HepG2 (cell line): Measurements from ENCODE around the gene SLIRP. TPM values are rescaled to one million over a fixed set of nuclear protein-coding genes. Genes with fewer than 3 reads are reported as not detected.

ENCODE experiments used
- ATAC-seq: fragments of 200-7000 bp; cut with Tn5 transposase; 3 replicates; pipeline ENCODE4 v1.9.1; 2020; ENCODE audit warnings: mild to moderate bottlenecking, moderate library complexity
- Bru-seq: library from RNA; stranded (reverse); fragments of 400-500 nt; gene quantifications from one replicate; lab custom pipeline; 2021; lab: Mats Ljungman, UMichigan
- BruChase-seq, 2 experiments: library from RNA; stranded (reverse); fragments of 400-500 nt; gene quantifications; one replicate each; lab custom pipeline; 2021; lab: Mats Ljungman, UMichigan
- BruUV-seq: library from RNA; stranded (reverse); fragments of 400-500 nt; replicated peaks from 2 replicates; lab custom pipeline; 2021; lab: Mats Ljungman, UMichigan
- CTCF ChIA-PET: fragments of 300-600 bp; formaldehyde crosslinking; extraction: SDS; loops from one replicate; lab custom pipeline; 2021; ENCODE audit warnings: low total read pairs, inconsistent platforms, low intra/inter-chr PET ratio; lab: Yijun Ruan, JAX
- POLR2A ChIA-PET: fragments of 350-600 bp; sonication (Branson Sonifier 250); formaldehyde crosslinking; loops from one replicate; lab custom pipeline; 2020; ENCODE audit warnings: antibody characterized with exemption, inconsistent platforms; lab: Yijun Ruan, JAX
- DNase-seq: peaks from one replicate; pipeline ENCODE4 v3.0.0-alpha.2; 2015; ENCODE audit warnings: low spot score
- FAIRE-seq: peaks from 3 replicates; lab custom pipeline; 2011; peaks lifted over from hg19 to GRCh38; lab: Jason Lieb, UNC
- H2AFZ ChIP-seq: one replicate; pipeline ENCODE4 v1.6.1; 2011; ENCODE audit warnings: low read length, inconsistent platforms
- H3K27ac ChIP-seq: fragments of 300-600 bp; 3 replicates; pipeline ENCODE4 v1.8.0; 2011; ENCODE audit warnings: mixed run types, mild to moderate bottlenecking, mixed read lengths, low read length, inconsistent platforms; ENCODE audit not compliant: insufficient read depth; ENCODE audit errors: extremely low read length
- H3K27me3 ChIP-seq, 2 experiments: fragments of 200-600 bp in 1 of 2; 2 replicates in 1 of 2; 3 replicates in 1 of 2; pipeline versions ENCODE4 v1.6.0 to v1.8.0; 2011; ENCODE audit warnings: low read length in 2 of 2, mild to moderate bottlenecking in 2 of 2, moderate library complexity in 2 of 2, inconsistent platforms in 1 of 2; ENCODE audit not compliant: insufficient read depth in 2 of 2, control insufficient read depth in 1 of 2
- H3K36me3 ChIP-seq, 2 experiments: fragments of 200-600 bp in 1 of 2; replicated peaks in 1 of 2; 2 replicates in 1 of 2; 3 replicates in 1 of 2; pipeline versions ENCODE4 v1.5.1 to v1.8.0; 2011; ENCODE audit warnings: low read length in 2 of 2, inconsistent platforms in 1 of 2; ENCODE audit not compliant: insufficient read depth in 2 of 2, control insufficient read depth in 1 of 2
- H3K4me1 ChIP-seq: 2 replicates; pipeline ENCODE4 v1.5.1; 2012; ENCODE audit warnings: low read length, inconsistent platforms; ENCODE audit not compliant: insufficient read depth
- H3K4me2 ChIP-seq: 2 replicates; pipeline ENCODE4 v1.6.0; 2011; ENCODE audit warnings: low read depth, low read length, inconsistent platforms
- H3K4me3 ChIP-seq, 3 experiments: fragments of 200-600 bp in 1 of 3; sonication (generic), shearing (Covaris generic) in 1 of 3; replicated peaks in 1 of 3; 2 replicates each; pipeline ENCODE4 v1.5.1; 2011 to 2016; ENCODE audit warnings: low read length in 3 of 3, inconsistent platforms in 2 of 3, low read depth in 2 of 3, mild to moderate bottlenecking in 2 of 3, control low read depth in 1 of 3, mixed read lengths in 1 of 3; ENCODE audit not compliant: insufficient read depth in 1 of 3
- H3K79me2 ChIP-seq: one replicate; pipeline ENCODE4 v1.6.1; 2011; ENCODE audit warnings: low read length, inconsistent platforms; ENCODE audit not compliant: insufficient read depth
- H3K9ac ChIP-seq: 2 replicates; pipeline ENCODE4 v1.6.0; 2011; ENCODE audit warnings: mild to moderate bottlenecking, low read depth, low read length, inconsistent platforms; ENCODE audit not compliant: insufficient read depth
- H3K9me3 ChIP-seq: 2 replicates; pipeline ENCODE4 v1.5.1; 2012; ENCODE audit warnings: mild to moderate bottlenecking, low read length
- H4K20me1 ChIP-seq: 2 replicates; pipeline ENCODE4 v1.6.0; 2011; ENCODE audit warnings: inconsistent platforms, mild to moderate bottlenecking, low read length, moderate library complexity; ENCODE audit not compliant: insufficient read depth
- SNAPC4 ChIP-seq: sonication (generic); formaldehyde crosslinking; IDR thresholded peaks from 2 replicates; pipeline ENCODE4 v1.4.0; 2020; ENCODE audit warnings: mild to moderate bottlenecking, missing genetic modification reagents
- ZNF260 ChIP-seq: sonication (generic); formaldehyde crosslinking; IDR thresholded peaks from 2 replicates; pipeline ENCODE4 v1.4.0; 2020; ENCODE audit warnings: missing genetic modification reagents, low read depth, mild to moderate bottlenecking, borderline replicate concordance
- WGBS: methylation state at CpG from one replicate; pipeline ENCODE4 v1.1.6; 2017; ENCODE audit warnings: low lambda C conversion rate; 5-methylcytosine and 5-hydroxymethylcytosine counted together
- in situ Hi-C: cut with HindIII; loops from 2 replicates; pipeline ENCODE4 v1.10.0; 2017; ENCODE audit warnings: low pct_unique_long_range_greater_than_20kb; ENCODE audit not compliant: extremely low pct_ligation_motif_present
- intact Hi-C: fragments of 100-400 bp; cut with micrococcal nuclease; formaldehyde crosslinking; loops from one replicate; pipeline ENCODE4 v1.10.0; 2022; ENCODE audit not compliant: unreplicated experiment
- long read RNA-seq, 2 experiments: library from RNA in 1 of 2; library from polyadenylated mRNA in 1 of 2; stranded (forward) in 1 of 2; unstranded in 1 of 2; transcript quantifications; one replicate each; pipeline ENCODE4 v2.0.0, GENCODE V29; 2019 to 2022
- polyA minus RNA-seq, 3 experiments: library from RNA; depleted of rRNA, polyadenylated mRNA; stranded (reverse); fragments of >200 nt; gene quantifications; 2 replicates each; pipeline ENCODE4 v1.2.3, GENCODE V29; 2011; ENCODE audit warnings: low replicate concordance in 1 of 3
- polyA plus RNA-seq, 8 experiments: library from polyadenylated mRNA; depleted of rRNA in 3 of 8; stranded (reverse) in 7 of 8; unstranded in 1 of 8; fragments of >200 nt; fragmentation: Illumina TruSeq in 4 of 8; extraction: Trizol in 4 of 8; gene quantifications; 2 replicates each; pipeline versions ENCODE4 v1.2.1 to v1.2.3, GENCODE V29; 2011 to 2016; ENCODE audit warnings: low read depth in 4 of 8, missing spikeins in 1 of 8, mixed read lengths in 1 of 8; ENCODE audit not compliant: insufficient read depth in 1 of 8
- total RNA-seq, 5 experiments: library from RNA; depleted of rRNA; stranded (reverse); fragments of >200 nt; fragmentation: Illumina TruSeq; extraction: Trizol; gene quantifications; 2 replicates each; pipeline ENCODE4 v1.2.3, GENCODE V29; 2016; ENCODE audit warnings: low read depth in 1 of 5

Gene SLIRP
- 548 and 656 TPM in 2 replicates for total RNA-seq (2016; rRNA removed; fragmentation: Illumina TruSeq; extraction: Trizol)
- total RNA-seq (2016; cell fraction: cytosol; rRNA removed; fragmentation: Illumina TruSeq; extraction: Trizol; ENCODE audit: low read depth) = 191 and 199 TPM in 2 replicates
- total RNA-seq (2016; cell fraction: insoluble cytoplasmic fraction; rRNA removed; fragmentation: Illumina TruSeq; extraction: Trizol) = 524 and 730 TPM in 2 replicates
- total RNA-seq (2016; cell fraction: membrane; rRNA removed; fragmentation: Illumina TruSeq; extraction: Trizol) = 218 and 228 TPM in 2 replicates
- total RNA-seq (2016; cell fraction: nucleus; rRNA removed; fragmentation: Illumina TruSeq; extraction: Trizol) = 193 and 196 TPM in 2 replicates
- polyA plus RNA-seq (2011; rRNA removed) = 210 and 281 TPM in 2 replicates
- polyA plus RNA-seq (2011; cell fraction: cytosol; rRNA removed) = 140 and 189 TPM in 2 replicates
- polyA plus RNA-seq (2011; cell fraction: nucleus; rRNA removed) = 37.4 and 61.1 TPM in 2 replicates
- 209 and 256 TPM in 2 replicates for polyA plus RNA-seq (2012)
- polyA plus RNA-seq (2016; cell fraction: cytosol; fragmentation: Illumina TruSeq; extraction: Trizol; ENCODE audit: low read depth) = 146 and 163 TPM in 2 replicates
- 446 and 490 TPM in 2 replicates for polyA plus RNA-seq (2016; cell fraction: insoluble cytoplasmic fraction; fragmentation: Illumina TruSeq; extraction: Trizol; ENCODE audit: low read depth)
- 133 and 135 TPM in 2 replicates for polyA plus RNA-seq (2016; cell fraction: membrane; fragmentation: Illumina TruSeq; extraction: Trizol; ENCODE audit: low read depth)
- 217 TPM in 2 replicates for polyA plus RNA-seq (2016; cell fraction: nucleus; fragmentation: Illumina TruSeq; extraction: Trizol; ENCODE audit: insufficient read depth, low read depth)
- 34.7 and 77.7 TPM in 2 replicates for polyA minus RNA-seq (2011; rRNA and poly(A)+ RNA removed; ENCODE audit: low replicate concordance)
- polyA minus RNA-seq (2011; cell fraction: cytosol; rRNA and poly(A)+ RNA removed) = 17.7 and 26.8 TPM in 2 replicates
- 27.0 and 27.2 TPM in 2 replicates for polyA minus RNA-seq (2011; cell fraction: nucleus; rRNA and poly(A)+ RNA removed)
- percentile 64 among the genes with signal in this experiment for Bru-seq, nascent RNA
- percentile 59 among the genes with signal in this experiment for BruChase-seq, experiment 1, labeled RNA remaining after a 6-hour chase
- BruChase-seq, experiment 2, labeled RNA remaining after a 2-hour chase = percentile 51 among the genes with signal in this experiment
- long read RNA-seq, experiment 1, transcript SLIRP-202 (4 exons, 285 nt) = minor isoform, 7 of 526 reads
- long read RNA-seq, experiment 1, transcript SLIRP-201 (4 exons, 394 nt) = minor isoform, 12 of 526 reads
- long read RNA-seq, experiment 1, transcript SLIRP-209 (4 exons, 408 nt) = major isoform, 499 of 526 reads
- long read RNA-seq, experiment 1, partial matches to known transcripts = 0 of 526 reads
- long read RNA-seq, experiment 1, other reads (novel, unspliced or antisense) = 6 of 526 reads
- long read RNA-seq, experiment 2, transcript SLIRP-201 (4 exons, 394 nt) = minor isoform, 12 of 234 reads
- long read RNA-seq, experiment 2, transcript SLIRP-209 (4 exons, 408 nt) = major isoform, 198 of 234 reads
- long read RNA-seq, experiment 2, partial matches to known transcripts = 3 of 234 reads
- long read RNA-seq, experiment 2, other reads (novel, unspliced or antisense) = 12 of 234 reads

- WGBS = 1% methylated on average over 20 of the region's 49 CpGs
- Histone ChIP-seq H3K4me2 (peak within 1 kb of the TSS; percentile 86), H2AFZ (peak within 1 kb of the TSS; percentile 7), H3K9me3 (no peaks in the 10 kb centered on the region), H3K4me3 (peak within 1 kb of the TSS; percentile 92 to 97 (median 92)), H3K79me2 (peaks cover 70% of the 10 kb centered on the region), H3K4me1 (peaks cover 28% of the 10 kb centered on the region), H4K20me1 (peaks cover 18% of the 10 kb centered on the region; the same call in 1 of the 2 replicates), H3K27ac (peak within 1 kb of the TSS; percentile 69), H3K9ac (peak within 1 kb of the TSS; percentile 87), H3K27me3 (no peaks in the 10 kb centered on the region; a peak in 1 of 5 replicates), H3K36me3 (peaks cover 13 to 32% of the 10 kb centered on the region in 2 experiments; a peak in 4 of 5 replicates)
- ChIA-PET CTCF (interaction anchor here (1.2 kb wide), 1 partner anchor 53 kb away, joined by 4 read pairs; no protein-coding TSS in a partner anchor), POLR2A (interaction anchor here (1.3 kb wide), 1 partner anchor 11 kb away, joined by 3 read pairs; no protein-coding TSS in a partner anchor)
- ATAC-seq (peak; percentile 97), FAIRE-seq (peak; percentile 67), DNase-seq (peak; percentile 81)
- in situ Hi-C loops = loop anchor here (5.0 kb wide), 1 partner anchor 51 kb away; no protein-coding TSS in a partner anchor
- intact Hi-C loops = loop anchor here (1.0 to 2.0 kb wide), 3 partner anchors 53 to 109 kb away; partner anchors contain the start of gene SNW1
- no TSS peak for BruUV-seq
- TF ChIP-seq SNAPC4 (no peak), ZNF260 (no peak)
These were observed at the start of gene SLIRP, which contains the start of gene ALKBH1 for GRCh38 chr14:77707724-77708408. Gene SLIRP, plus strand, starts transcription at chr14:77708103. Its CDS starts 9 bp downstream, at chr14:77708112. Gene ALKBH1, minus strand, starts transcription at chr14:77708023. Its CDS starts 19 bp downstream, at chr14:77708004.
